Uterus (tissue), 4 donors: Measurements from ENCODE around the gene BLTP3B. TPM values are rescaled to one million over a fixed set of nuclear protein-coding genes. Genes with fewer than 3 reads are reported as not detected.

ENCODE experiments used
- DNase-seq, 2 donors: peaks; one replicate each; pipeline ENCODE4 v3.0.0-alpha.2; 2019 to 2020
- H3K27ac ChIP-seq, 2 donors: fragments of 200-600 bp; sonication (generic); 1 replicate in 1 of 2; 2 replicates in 1 of 2; pipeline ENCODE4 v1.5.1; 2016 to 2018
- H3K27me3 ChIP-seq, 2 donors: fragments of 200-600 bp; sonication (generic); one replicate each; pipeline ENCODE4 v1.5.1; 2018 to 2019; ENCODE audit warnings: control low read depth in 1 of 2
- H3K36me3 ChIP-seq, 2 donors: fragments of 200-600 bp; sonication (generic); one replicate each; pipeline ENCODE4 v1.5.1; 2019; ENCODE audit warnings: control low read depth in 1 of 2
- H3K4me1 ChIP-seq, 2 donors: fragments of 200-600 bp; sonication (generic); one replicate each; pipeline ENCODE4 v1.5.1; 2018 to 2019; ENCODE audit warnings: control low read depth in 1 of 2
- H3K4me3 ChIP-seq, 2 donors: fragments of 200-600 bp; sonication (generic); 1 replicate in 1 of 2; 2 replicates in 1 of 2; pipeline ENCODE4 v1.5.1; 2018 to 2019; ENCODE audit warnings: mild to moderate bottlenecking in 1 of 2
- H3K9me3 ChIP-seq, 2 donors: fragments of 200-600 bp; sonication (generic); one replicate each; pipeline ENCODE4 v1.5.1; 2019; ENCODE audit warnings: control low read depth in 1 of 2
- CTCF ChIP-seq, 4 experiments: fragments of 200-600 bp in 2 of 4; fragments of 450-650 bp in 2 of 4; sonication (generic) in 2 of 4; IDR thresholded peaks; one replicate each; pipeline ENCODE4 v1.5.1; 2016 to 2019; ENCODE audit warnings: antibody characterized with exemption in 4 of 4, mild to moderate bottlenecking in 2 of 4, moderate library complexity in 1 of 4
- POLR2A ChIP-seq, 2 donors: fragments of 450-650 bp; IDR thresholded peaks; one replicate each; pipeline ENCODE4 v1.6.1; 2016; ENCODE audit warnings: antibody characterized with exemption in 2 of 2, mild to moderate bottlenecking in 1 of 2, moderate library complexity in 1 of 2
- intact Hi-C: fragments of 100-400 bp; cut with DNase I; formaldehyde crosslinking; loops from one replicate; pipeline ENCODE4 v1.15.1; 2023; ENCODE audit warnings: low total_unique reads
- total RNA-seq, 4 donors: library from RNA; depleted of rRNA in 3 of 4; stranded (reverse); fragments of >200 nt in 3 of 4; gene quantifications; one replicate each; pipeline versions ENCODE4 v1.1.0 to v1.2.4, GENCODE V29; 2014 to 2023
- donor health status: DM: yes; HTN: yes; CAD: no.

The BLTP3B gene
- total RNA-seq, 4 donors from 2014 or later, result 9.7 to 42.0 (median 25.1) TPM

- Histone ChIP-seq H3K4me3 (no peak overlapping the region), H3K27me3 (no peaks in the 10 kb centered on the region), H3K27ac (no peak overlapping the region), H3K9me3 (no peaks in the 10 kb centered on the region), H3K36me3 (no peaks in the 10 kb centered on the region), H3K4me1 (no peaks in the 10 kb centered on the region)
- DNase-seq, result peak; percentile 45 to 48
- TF ChIP-seq CTCF (IDR thresholded peaks at IDR 0.05), result peak; percentile 41 to 70 (median 52)
- no peak for TF ChIP-seq POLR2A (IDR thresholded peaks at IDR 0.05)
- intact Hi-C loops, result no loop called here
Observed at GRCh38 chr12:100154474-100155247, 12.0 kb upstream of the BLTP3B start.

- H3K9me3 ChIP-seq, result no peaks in the 10 kb centered on the region
- no peak for TF ChIP-seq CTCF (IDR thresholded peaks at IDR 0.05)
- no peak for TF ChIP-seq POLR2A (IDR thresholded peaks at IDR 0.05)
- H3K27ac ChIP-seq, result no peak overlapping the region
- no peak for DNase-seq
- intact Hi-C loops, result no loop called here
- no peaks in the 10 kb centered on the region for H3K4me1 ChIP-seq
- H3K4me3 ChIP-seq, result no peak overlapping the region
- no peaks in the 10 kb centered on the region for H3K36me3 ChIP-seq
- no peaks in the 10 kb centered on the region for H3K27me3 ChIP-seq
Observed at GRCh38 chr12:100153131-100153530, 10.5 kb upstream of the BLTP3B start.

- Histone ChIP-seq H3K36me3 (no peaks in the 10 kb centered on the region), H3K27ac (no peak overlapping the region), H3K9me3 (no peaks in the 10 kb centered on the region), H3K4me3 (no peak overlapping the region), H3K4me1 (no peaks in the 10 kb centered on the region), H3K27me3 (no peaks in the 10 kb centered on the region)
- no peak for DNase-seq
- intact Hi-C loops, result no loop called here
- TF ChIP-seq CTCF (IDR thresholded peaks at IDR 0.05) (no peak), POLR2A (IDR thresholded peaks at IDR 0.05) (no peak)
Observed at GRCh38 chr12:100151769-100152168, 9.1 kb upstream of the BLTP3B start.

GRCh38 chr12:100146252-100146651 lies 3.6 kb upstream of the BLTP3B start:
- no peak for TF ChIP-seq POLR2A (IDR thresholded peaks at IDR 0.05)
- H3K36me3 ChIP-seq, result no peaks in the 10 kb centered on the region
- DNase-seq, result no peak
- H3K27ac ChIP-seq, result no peak overlapping the region
- no peaks in the 10 kb centered on the region for H3K9me3 ChIP-seq
- no peaks in the 10 kb centered on the region for H3K4me1 ChIP-seq
- H3K27me3 ChIP-seq, result no peaks in the 10 kb centered on the region
- no peak overlapping the region for H3K4me3 ChIP-seq
- intact Hi-C loops, result no loop called here

- H3K27ac ChIP-seq, result no peak overlapping the region
- no peak overlapping the region for H3K4me3 ChIP-seq
- no peaks in the 10 kb centered on the region for H3K27me3 ChIP-seq
- intact Hi-C loops, result no loop called here
- no peak for DNase-seq
- TF ChIP-seq CTCF (IDR thresholded peaks at IDR 0.05), result no peak
- no peak for TF ChIP-seq POLR2A (IDR thresholded peaks at IDR 0.05)
- H3K36me3 ChIP-seq, result no peaks in the 10 kb centered on the region
- H3K4me1 ChIP-seq, result no peaks in the 10 kb centered on the region
- no peaks in the 10 kb centered on the region for H3K9me3 ChIP-seq
Observed at GRCh38 chr12:100145643-100146042, 3.0 kb upstream of the BLTP3B start.
